K562 (cell line): ENCODE measurements around the gene NFIC. TPM values are rescaled to one million over a fixed set of nuclear protein-coding genes. Genes with fewer than 3 reads are reported as not detected.

Experiments
- ARID3B ChIP-seq: fragments of 250-450 bp; sonication (Bioruptor Pico); IDR thresholded peaks from 2 replicates; pipeline ENCODE4 v1.4.0; 2020; ENCODE audit warnings: borderline replicate concordance
- ATF7 ChIP-seq: fragments of 450-650 bp; IDR thresholded peaks from 2 replicates; pipeline ENCODE4 v1.7.1; 2014; ENCODE audit warnings: mild to moderate bottlenecking, moderate library complexity
- BCLAF1 ChIP-seq, 2 experiments: fragments of 450-650 bp in 1 of 2; IDR thresholded peaks; 2 replicates each; pipeline ENCODE4 v1.6.1; 2011 to 2017; ENCODE audit warnings: low read depth in 2 of 2, antibody characterized with exemption in 1 of 2, borderline replicate concordance in 1 of 2, low read length in 1 of 2, mild to moderate bottlenecking in 1 of 2, mixed read lengths in 1 of 2; ENCODE audit not compliant: control insufficient read depth in 1 of 2
- FOXJ3 ChIP-seq: sonication (generic); formaldehyde crosslinking; IDR thresholded peaks from 2 replicates; pipeline ENCODE4 v1.4.0; 2020; ENCODE audit warnings: mild to moderate bottlenecking, missing genetic modification reagents
- KLF10 ChIP-seq: fragments of 250-450 bp; sonication (Bioruptor Pico); IDR thresholded peaks from 2 replicates; pipeline ENCODE4 v1.6.1; 2021; ENCODE audit warnings: matching md5 sums
- MAZ ChIP-seq, 2 experiments: fragments of 450-650 bp in 1 of 2; sonication (generic) in 1 of 2; formaldehyde crosslinking; IDR thresholded peaks in 1 of 2; conservative IDR thresholded peaks in 1 of 2; 2 replicates each; pipeline versions ENCODE4 v1.4.0 to v1.5.0; 2020; ENCODE audit warnings: mild to moderate bottlenecking in 1 of 2, missing genetic modification reagents in 1 of 2
- MEF2D ChIP-seq: conservative IDR thresholded peaks from 2 replicates; pipeline ENCODE4 v1.6.1; 2016; ENCODE audit warnings: low read depth, missing genetic modification characterization, missing compliant biosample characterization
- NCOA6 ChIP-seq: fragments of 450-650 bp; IDR thresholded peaks from 2 replicates; pipeline ENCODE4 v1.6.1; 2017; ENCODE audit warnings: mild to moderate bottlenecking
- OTX1 ChIP-seq: fragments of 450-650 bp; formaldehyde crosslinking; IDR thresholded peaks from 2 replicates; pipeline ENCODE4 v1.4.0; 2022; ENCODE audit warnings: mild to moderate bottlenecking
- POLR2G ChIP-seq: fragments of 200-400 bp; formaldehyde crosslinking; IDR thresholded peaks from 2 replicates; pipeline ENCODE4 v1.6.1; 2017; ENCODE audit warnings: low read depth, mild to moderate bottlenecking, antibody characterized with exemption, low read length, moderate library complexity
- SREBF1 ChIP-seq: fragments of 150-350 bp; IDR thresholded peaks from 2 replicates; pipeline ENCODE4 v1.6.1; 2014; ENCODE audit warnings: antibody characterized with exemption, low read depth, low read length, borderline replicate concordance
- TAF1 ChIP-seq: IDR thresholded peaks from 2 replicates; pipeline ENCODE4 v1.6.1; 2011; ENCODE audit warnings: mild to moderate bottlenecking, low read length, moderate library complexity; ENCODE audit not compliant: insufficient read depth, control insufficient read depth, severe bottlenecking; ENCODE audit errors: extremely low read depth
- TCF7L2 ChIP-seq: fragments of 150-350 bp; IDR thresholded peaks from 2 replicates; pipeline ENCODE4 v1.6.1; 2016; ENCODE audit warnings: low read depth, mild to moderate bottlenecking, low read length, moderate library complexity
- YY1 ChIP-seq, 3 experiments: IDR thresholded peaks; 2 replicates each; pipeline ENCODE4 v1.6.1; 2011; ENCODE audit warnings: low read length in 2 of 3, mild to moderate bottlenecking in 2 of 3, moderate library complexity in 2 of 3, borderline replicate concordance in 1 of 3, control low read depth in 1 of 3, low read depth in 1 of 3; ENCODE audit not compliant: insufficient read depth in 3 of 3, insufficient replicate concordance in 2 of 3, control insufficient read depth in 1 of 3, insufficient read length in 1 of 3; ENCODE audit errors: extremely low read depth in 1 of 3
- ZNF3 ChIP-seq: fragments of 250-450 bp; sonication (Bioruptor Pico); IDR thresholded peaks from 2 replicates; pipeline ENCODE4 v1.5.0; 2021; ENCODE audit warnings: mild to moderate bottlenecking, moderate library complexity
- ZNF707 ChIP-seq: fragments of 250-450 bp; sonication (Bioruptor Pico); conservative IDR thresholded peaks from 2 replicates; pipeline ENCODE4 v1.8.0; 2022; ENCODE audit warnings: inconsistent platforms, mild to moderate bottlenecking, moderate library complexity
- polyA plus RNA-seq, 8 experiments: library from polyadenylated mRNA; depleted of rRNA in 4 of 8; stranded (reverse) in 5 of 8; unstranded in 3 of 8; fragments of >200 nt; fragmentation: Nextera tagmentation in 2 of 8; fragmentation: Illumina TruSeq in 1 of 8; extraction: Ambion mirVana in 2 of 8; extraction: Trizol in 1 of 8; gene quantifications; 2 replicates each; pipeline versions ENCODE4 v1.2.1 to v1.2.3, GENCODE V29; 2011 to 2014; ENCODE audit warnings: inconsistent platforms in 1 of 8, missing spikeins in 1 of 8
- total RNA-seq, 7 experiments: library from RNA; depleted of rRNA in 6 of 7; stranded (reverse); fragments of >200 nt in 6 of 7; fragmentation: Illumina TruSeq in 2 of 7; extraction: Trizol in 2 of 7; gene quantifications; 2 replicates each; pipeline versions ENCODE4 v1.2.1 to v1.2.3, GENCODE V29; 2011 to 2021; ENCODE audit warnings: low replicate concordance in 1 of 7

Gene NFIC
- total and polyA plus RNA-seq, 9 of the 15 experiments (the other 6 are each of a cell fraction or from before 2014, with no cell fraction given): 0.71 to 62.1 (median 6.9) TPM

GRCh38 chr19:3365836-3366752 is at the start of gene NFIC (continued):
- TF ChIP-seq ARID3B (no peak), FOXJ3 (CRISPR knock-in tag) (no peak), POLR2G (peak; percentile 71), MEF2D (no peak), TAF1 (peak; percentile 6), ZNF707 (CRISPR knock-in tag) (no peak), ATF7 (no peak), YY1 (IDR thresholded peaks at IDR 0.05; ENCODE audit: borderline replicate concordance in 1 of 3, control insufficient read depth in 1 of 3, extremely low read depth in 1 of 3, insufficient read depth in 3 of 3, insufficient read length in 1 of 3, insufficient replicate concordance in 2 of 3, low read depth in 1 of 3, low read length in 2 of 3) (peak in 1 of 3 experiments; percentile 10), KLF10 (no peak), BCLAF1 (IDR thresholded peaks at IDR 0.05; ENCODE audit: borderline replicate concordance in 1 of 2, control insufficient read depth in 1 of 2, low read depth in 2 of 2, low read length in 1 of 2) (no peak; a peak in 1 of 4 replicates), SREBF1 (no peak), TCF7L2 (no peak), OTX1 (peak; percentile 94), NCOA6 (0 out of 2 replicates have a peak, but pooled peaks have one; percentile 34), MAZ (CRISPR knock-in tag; conservative IDR thresholded peaks at IDR 0.05 in 1 of 2, IDR thresholded peaks at IDR 0.05 in 1 of 2) (peak; percentile 82 to 87), ZNF3 (CRISPR knock-in tag) (no peak)
